Measurements from ENCODE around the gene PARVA.
"Not testable (repeated sequence)": the region's sequence is repeated elsewhere in the genome, so short reads cannot be mapped to it uniquely, and the experiment has no call there.

PARVA gene

DNA sequence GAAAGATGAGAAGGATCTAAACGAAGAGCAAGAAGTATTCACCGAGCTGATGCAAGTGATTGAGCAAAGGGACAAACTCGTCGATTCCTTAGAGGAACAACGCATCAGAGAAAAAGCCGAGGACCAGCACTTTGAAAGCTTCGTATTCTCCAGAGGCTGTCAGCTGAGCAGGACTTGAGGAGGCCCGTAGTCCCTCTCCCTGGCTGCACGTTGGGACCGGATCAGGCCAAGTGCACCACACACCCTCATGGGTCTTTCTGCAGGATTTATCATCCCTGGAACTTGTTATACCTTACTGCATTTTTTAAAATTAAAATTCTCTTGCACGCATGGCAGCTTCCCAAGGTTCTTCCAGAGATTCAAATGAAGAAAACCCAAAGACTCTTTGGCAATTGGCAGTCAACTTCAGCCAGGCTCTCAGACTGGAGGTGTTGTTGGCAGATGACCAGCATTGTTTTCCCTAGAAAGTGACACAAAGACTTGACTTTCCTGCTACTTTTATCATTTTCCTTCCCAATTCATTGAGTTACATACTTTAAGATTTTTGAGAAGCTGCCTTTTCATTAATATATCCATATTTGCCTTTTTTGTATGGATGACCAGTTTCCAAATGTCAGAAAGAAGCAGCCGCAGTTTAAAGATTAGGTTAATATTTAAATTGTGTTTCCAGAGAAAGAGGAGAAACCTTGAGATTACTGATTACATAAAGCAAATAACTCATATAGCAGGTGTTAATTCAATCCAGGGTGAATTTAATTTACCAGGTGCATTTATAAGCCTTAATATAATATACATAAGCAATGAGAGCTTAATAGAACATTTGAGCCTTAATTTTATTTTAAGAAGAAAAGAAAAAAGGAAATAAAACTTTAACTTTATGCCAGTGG is 18.8 kb upstream of the PARVA start:
- Histone ChIP-seq H3K27ac (ENCODE audit: low read depth, low read length) (no peak overlapping the region), H3K4me1 (ENCODE audit: control insufficient read depth, insufficient read depth, low read length) (peaks cover 4% of the 10 kb centered on the region), H3K9ac (ENCODE audit: low read length) (no peak overlapping the region), H3K36me3 (ENCODE audit: control insufficient read depth, insufficient read depth, low read length) (no peaks in the 10 kb centered on the region), H3K27me3 (ENCODE audit: control insufficient read depth, insufficient read depth, low read length) (no peaks in the 10 kb centered on the region), H3K4me3 (ENCODE audit: low read length) (no peak overlapping the region)

DNA sequence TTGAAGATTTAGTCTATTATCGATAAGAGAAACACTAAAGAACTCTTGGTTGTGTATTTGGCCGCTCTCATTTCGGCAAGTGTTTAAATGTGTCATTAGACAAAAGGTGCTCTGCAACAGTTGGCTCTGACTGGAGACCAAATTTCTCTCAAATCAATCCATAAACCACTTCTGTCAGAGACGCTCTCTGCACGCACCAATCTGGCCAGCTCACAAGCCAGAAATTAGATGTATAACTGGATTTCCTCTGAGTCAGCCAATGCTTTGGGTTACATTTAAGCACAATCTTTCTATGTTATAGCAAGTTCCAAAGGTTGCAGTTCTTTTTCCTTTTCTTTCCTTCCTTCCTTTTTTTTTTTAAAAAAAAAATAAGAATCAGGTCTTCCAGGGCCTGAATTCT is 17.6 kb upstream of the PARVA start:
- Histone ChIP-seq H3K4me1 (ENCODE audit: control insufficient read depth, insufficient read depth, low read length) (peaks cover 4% of the 10 kb centered on the region), H3K4me3 (ENCODE audit: low read length) (no peak overlapping the region), H3K27me3 (ENCODE audit: control insufficient read depth, insufficient read depth, low read length) (no peaks in the 10 kb centered on the region), H3K36me3 (ENCODE audit: control insufficient read depth, insufficient read depth, low read length) (no peaks in the 10 kb centered on the region), H3K27ac (ENCODE audit: low read depth, low read length) (no peak overlapping the region), H3K9ac (ENCODE audit: low read length) (no peak overlapping the region)

DNA sequence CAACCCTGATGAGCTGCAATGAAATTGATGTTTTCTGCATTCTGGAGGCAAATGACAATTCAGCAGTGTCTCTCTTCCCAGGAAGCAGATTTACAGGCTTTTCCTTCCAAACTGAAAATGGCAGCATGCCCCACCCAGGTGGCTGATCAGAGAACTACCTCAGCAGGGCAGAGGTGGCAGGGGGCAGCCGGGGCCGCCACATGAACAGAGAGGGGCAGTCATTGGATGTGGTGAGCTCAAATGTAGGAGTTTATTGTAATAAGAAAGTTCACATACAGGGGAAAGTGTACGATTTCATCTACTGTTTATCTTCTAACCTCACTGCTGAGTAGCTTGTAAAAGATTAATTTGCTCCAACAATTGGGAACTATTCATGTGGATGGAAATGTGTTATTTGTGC is 15.7 kb upstream of the PARVA start:
- Histone ChIP-seq H3K27ac (ENCODE audit: low read depth, low read length) (peak overlapping the region; percentile 43), H3K4me3 (ENCODE audit: low read length) (no peak overlapping the region)

DNA sequence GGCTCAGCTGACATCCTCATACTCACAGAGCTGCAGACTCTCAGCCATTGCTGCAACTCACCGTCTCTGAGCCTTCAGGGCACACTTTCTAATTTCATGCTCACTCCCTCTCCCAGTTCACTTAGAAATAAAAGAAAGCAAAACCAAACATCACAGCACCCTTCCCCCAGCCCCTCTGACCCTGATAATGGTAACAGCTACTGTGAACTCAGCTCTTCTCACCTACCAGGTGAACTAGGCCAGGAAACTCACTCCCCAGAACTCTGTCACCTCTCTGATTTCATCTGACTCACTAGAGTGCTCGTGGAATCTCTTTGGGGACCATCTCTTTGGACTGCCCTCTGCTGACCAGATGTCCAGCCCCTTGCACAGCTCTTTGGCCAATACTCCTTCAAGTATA is 14.5 kb upstream of the PARVA start:
- Histone ChIP-seq H3K27me3 (ENCODE audit: control insufficient read depth, insufficient read depth, low read length) (no peaks in the 10 kb centered on the region), H3K4me3 (ENCODE audit: low read length) (no peak overlapping the region), H3K36me3 (ENCODE audit: control insufficient read depth, insufficient read depth, low read length) (no peaks in the 10 kb centered on the region), H3K27ac (ENCODE audit: low read depth, low read length) (no peak overlapping the region), H3K9ac (ENCODE audit: low read length) (no peak overlapping the region), H3K4me1 (ENCODE audit: control insufficient read depth, insufficient read depth, low read length) (peaks cover 6% of the 10 kb centered on the region)

More for the DNA sequence above, 15.7 kb upstream of the PARVA start:
- Histone ChIP-seq H3K27me3 (ENCODE audit: control insufficient read depth, insufficient read depth, low read length) (no peaks in the 10 kb centered on the region), H3K4me1 (ENCODE audit: control insufficient read depth, insufficient read depth, low read length) (peaks cover 6% of the 10 kb centered on the region), H3K9ac (ENCODE audit: low read length) (no peak overlapping the region), H3K36me3 (ENCODE audit: control insufficient read depth, insufficient read depth, low read length) (no peaks in the 10 kb centered on the region)

DNA sequence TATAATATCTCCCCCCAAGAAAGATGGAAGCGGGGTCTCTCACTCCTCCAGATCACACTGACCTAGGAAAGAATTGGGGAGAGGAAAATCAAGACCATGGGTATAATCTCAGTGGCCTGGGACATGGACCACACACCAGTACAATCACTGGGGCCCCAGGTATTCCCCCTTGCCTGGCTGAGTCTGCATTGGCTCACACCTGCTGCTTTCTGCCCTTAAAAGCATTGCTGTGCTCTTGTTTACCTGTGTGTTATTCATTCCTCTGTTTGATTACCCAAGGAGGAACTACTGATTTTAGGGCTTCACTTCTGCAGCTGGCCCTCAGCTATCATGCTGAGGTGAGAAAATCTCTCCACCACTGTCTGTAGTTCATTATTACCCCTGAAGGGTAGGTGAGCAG is 14.0 kb upstream of the PARVA start:
- H3K27ac ChIP-seq (ENCODE audit: low read depth, low read length) = no peak overlapping the region
- no peaks in the 10 kb centered on the region for H3K27me3 ChIP-seq (ENCODE audit: control insufficient read depth, insufficient read depth, low read length)
- H3K4me1 ChIP-seq (ENCODE audit: control insufficient read depth, insufficient read depth, low read length) = peaks cover 6% of the 10 kb centered on the region
- no peak overlapping the region for H3K4me3 ChIP-seq (ENCODE audit: low read length)
- H3K36me3 ChIP-seq (ENCODE audit: control insufficient read depth, insufficient read depth, low read length) = no peaks in the 10 kb centered on the region
- no peak overlapping the region for H3K9ac ChIP-seq (ENCODE audit: low read length)

DNA sequence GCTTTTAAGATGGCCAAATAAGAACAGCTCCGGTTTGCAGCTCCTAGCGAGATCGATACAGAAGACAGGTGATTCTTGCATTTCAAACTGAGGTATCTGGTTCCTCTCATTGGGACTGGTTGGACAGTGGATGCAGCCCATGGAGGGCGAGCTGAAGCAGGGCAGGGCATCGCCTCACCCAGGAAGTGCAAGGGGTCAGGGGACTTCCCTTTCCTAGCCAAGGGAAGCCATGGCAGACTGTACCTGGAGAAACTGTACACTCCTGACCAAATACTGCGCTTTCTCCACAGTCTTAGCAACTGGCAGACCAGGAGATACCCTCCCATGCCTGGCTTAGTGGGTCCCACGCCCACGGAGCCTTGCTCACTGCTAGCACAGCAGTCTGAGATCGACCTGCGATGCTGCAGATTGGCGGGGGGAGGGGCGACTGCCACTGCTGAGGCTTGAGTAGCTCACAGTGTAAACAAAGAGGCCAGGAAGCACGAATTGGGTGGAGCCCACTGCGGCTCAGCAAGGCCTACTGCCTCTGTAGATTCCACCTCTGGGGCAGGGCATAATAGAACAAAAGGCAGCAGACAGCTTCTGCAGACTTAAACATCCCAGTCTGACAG is 11.3 kb upstream of the PARVA start:
- peak overlapping the region; percentile 46 for H3K4me3 ChIP-seq (ENCODE audit: low read length)
- not testable (repeated sequence) for H3K27ac ChIP-seq (ENCODE audit: low read depth, low read length); H3K27me3 ChIP-seq (ENCODE audit: control insufficient read depth, insufficient read depth, low read length); H3K9ac ChIP-seq (ENCODE audit: low read length); H3K4me1 ChIP-seq (ENCODE audit: control insufficient read depth, insufficient read depth, low read length); H3K36me3 ChIP-seq (ENCODE audit: control insufficient read depth, insufficient read depth, low read length)

DNA sequence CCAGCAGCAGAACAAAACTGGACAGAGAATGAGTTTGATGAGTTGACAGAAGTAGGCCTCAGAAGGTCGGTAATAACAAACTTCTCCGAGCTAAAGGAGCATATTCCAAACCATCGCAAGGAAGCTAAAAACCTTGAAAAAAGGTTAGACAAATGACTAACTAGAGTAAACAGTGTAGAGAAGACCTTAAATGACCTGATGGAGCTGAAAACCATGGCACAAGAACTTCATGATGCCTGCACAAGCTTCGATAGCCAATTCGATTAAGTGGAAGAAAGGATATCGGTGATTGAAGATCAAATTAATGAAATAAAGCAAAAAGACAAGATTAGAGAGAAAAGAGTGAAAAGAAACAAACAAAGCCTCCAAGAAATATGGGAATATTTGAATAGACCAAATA is 10.3 kb upstream of the PARVA start:
- not testable (repeated sequence) for H3K27me3 ChIP-seq (ENCODE audit: control insufficient read depth, insufficient read depth, low read length); H3K4me3 ChIP-seq (ENCODE audit: low read length); H3K27ac ChIP-seq (ENCODE audit: low read depth, low read length); H3K4me1 ChIP-seq (ENCODE audit: control insufficient read depth, insufficient read depth, low read length); H3K9ac ChIP-seq (ENCODE audit: low read length); H3K36me3 ChIP-seq (ENCODE audit: control insufficient read depth, insufficient read depth, low read length)

DNA sequence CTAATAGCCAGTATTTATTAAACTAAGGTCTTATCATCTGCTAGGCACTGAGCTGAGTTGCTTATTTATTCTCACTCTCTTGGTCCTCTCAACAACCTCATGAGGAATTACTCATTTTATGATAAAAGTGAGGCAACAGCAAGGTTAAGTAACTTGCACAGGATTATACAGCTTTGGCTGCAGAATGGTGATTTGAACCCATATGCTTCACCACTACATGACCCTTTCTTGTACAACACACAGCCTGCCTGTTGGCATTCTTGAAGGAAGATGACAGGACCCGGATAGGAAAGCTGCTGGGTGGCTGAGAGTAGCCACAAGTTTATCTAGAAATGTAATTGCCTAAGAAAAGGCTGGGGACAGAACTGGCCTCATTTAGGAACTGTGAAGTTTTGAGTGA is 5.3 kb upstream of the PARVA start:
- Histone ChIP-seq H3K27me3 (ENCODE audit: control insufficient read depth, insufficient read depth, low read length) (no peaks in the 10 kb centered on the region), H3K36me3 (ENCODE audit: control insufficient read depth, insufficient read depth, low read length) (no peaks in the 10 kb centered on the region), H3K27ac (ENCODE audit: low read depth, low read length) (no peak overlapping the region), H3K4me1 (ENCODE audit: control insufficient read depth, insufficient read depth, low read length) (peaks cover 7% of the 10 kb centered on the region), H3K9ac (ENCODE audit: low read length) (no peak overlapping the region), H3K4me3 (ENCODE audit: low read length) (no peak overlapping the region)

DNA sequence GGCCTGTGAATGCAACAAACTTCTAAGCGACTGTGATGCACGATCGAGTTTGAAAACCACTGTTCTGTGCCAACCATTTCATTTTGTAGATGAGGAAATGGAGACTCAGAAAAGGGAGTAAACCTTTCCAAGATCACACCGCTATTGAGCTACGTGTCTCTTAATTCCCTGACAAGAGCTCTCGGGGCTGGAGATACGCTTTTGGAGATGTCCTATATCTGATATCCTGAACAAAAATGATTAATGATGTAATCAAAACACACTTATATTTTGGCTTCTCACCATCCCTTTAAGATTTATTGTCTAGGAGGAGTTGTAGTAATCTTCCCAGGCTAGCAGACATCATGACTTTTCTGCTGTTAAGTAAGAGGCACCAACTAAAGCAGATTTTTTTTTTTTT is 1.7 kb upstream of the PARVA start:
- H3K4me1 ChIP-seq (ENCODE audit: control insufficient read depth, insufficient read depth, low read length) = peaks cover 19% of the 10 kb centered on the region
- H3K4me3 ChIP-seq (ENCODE audit: low read length) = no peak overlapping the region
- H3K27me3 ChIP-seq (ENCODE audit: control insufficient read depth, insufficient read depth, low read length) = no peaks in the 10 kb centered on the region
- H3K36me3 ChIP-seq (ENCODE audit: control insufficient read depth, insufficient read depth, low read length) = no peaks in the 10 kb centered on the region
- H3K9ac ChIP-seq (ENCODE audit: low read length) = no peak overlapping the region
- peak overlapping the region; percentile 98 for H3K27ac ChIP-seq (ENCODE audit: low read depth, low read length)

DNA sequence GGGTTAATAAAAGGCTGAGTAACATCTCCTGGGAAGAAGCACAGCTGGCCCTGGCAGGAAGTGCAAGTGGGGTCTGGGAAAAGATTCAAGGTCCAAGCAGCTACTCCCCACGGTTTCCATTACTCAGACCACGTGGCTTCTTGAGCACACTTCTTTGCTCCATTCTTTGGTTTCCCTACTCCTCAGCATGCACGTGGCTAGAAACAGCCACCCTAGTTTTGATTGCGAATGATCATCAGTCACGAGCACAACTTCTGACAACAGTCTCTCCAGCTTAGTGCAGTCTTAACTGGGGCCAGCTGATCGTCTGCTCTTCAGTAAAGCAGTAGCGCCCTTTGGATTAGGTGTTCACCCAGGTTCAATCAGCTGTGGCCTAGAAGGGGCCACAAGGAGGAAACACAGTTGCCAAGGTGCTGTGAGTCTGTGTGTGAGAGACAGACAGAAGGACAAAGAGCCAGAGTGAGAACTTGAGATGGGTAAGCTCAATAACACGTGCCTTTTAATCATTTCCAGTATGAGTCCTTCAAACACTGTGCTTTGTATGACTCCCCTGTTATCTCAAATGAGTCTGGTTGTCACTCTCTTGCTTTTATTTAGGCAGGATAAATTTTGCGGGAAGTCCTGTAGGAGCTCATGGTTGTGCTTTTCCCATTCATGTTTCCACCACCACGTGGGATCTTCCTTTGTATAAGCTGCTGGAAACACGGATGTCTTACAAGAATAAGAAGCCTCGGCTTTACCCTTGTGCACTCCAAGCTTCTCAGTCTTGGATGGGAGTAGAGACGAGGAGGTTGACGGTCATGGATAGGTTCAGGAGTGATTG is 901 bp upstream of the PARVA start:
- H3K27me3 ChIP-seq (ENCODE audit: control insufficient read depth, insufficient read depth, low read length) = no peaks in the 10 kb centered on the region
- peak overlapping the region; percentile 98 for H3K27ac ChIP-seq (ENCODE audit: low read depth, low read length)
- no peak overlapping the region for H3K9ac ChIP-seq (ENCODE audit: low read length)
- H3K4me1 ChIP-seq (ENCODE audit: control insufficient read depth, insufficient read depth, low read length) = peaks cover 23% of the 10 kb centered on the region
- peak overlapping the region; percentile 81 for H3K4me3 ChIP-seq (ENCODE audit: low read length)
- no peaks in the 10 kb centered on the region for H3K36me3 ChIP-seq (ENCODE audit: control insufficient read depth, insufficient read depth, low read length)

DNA sequence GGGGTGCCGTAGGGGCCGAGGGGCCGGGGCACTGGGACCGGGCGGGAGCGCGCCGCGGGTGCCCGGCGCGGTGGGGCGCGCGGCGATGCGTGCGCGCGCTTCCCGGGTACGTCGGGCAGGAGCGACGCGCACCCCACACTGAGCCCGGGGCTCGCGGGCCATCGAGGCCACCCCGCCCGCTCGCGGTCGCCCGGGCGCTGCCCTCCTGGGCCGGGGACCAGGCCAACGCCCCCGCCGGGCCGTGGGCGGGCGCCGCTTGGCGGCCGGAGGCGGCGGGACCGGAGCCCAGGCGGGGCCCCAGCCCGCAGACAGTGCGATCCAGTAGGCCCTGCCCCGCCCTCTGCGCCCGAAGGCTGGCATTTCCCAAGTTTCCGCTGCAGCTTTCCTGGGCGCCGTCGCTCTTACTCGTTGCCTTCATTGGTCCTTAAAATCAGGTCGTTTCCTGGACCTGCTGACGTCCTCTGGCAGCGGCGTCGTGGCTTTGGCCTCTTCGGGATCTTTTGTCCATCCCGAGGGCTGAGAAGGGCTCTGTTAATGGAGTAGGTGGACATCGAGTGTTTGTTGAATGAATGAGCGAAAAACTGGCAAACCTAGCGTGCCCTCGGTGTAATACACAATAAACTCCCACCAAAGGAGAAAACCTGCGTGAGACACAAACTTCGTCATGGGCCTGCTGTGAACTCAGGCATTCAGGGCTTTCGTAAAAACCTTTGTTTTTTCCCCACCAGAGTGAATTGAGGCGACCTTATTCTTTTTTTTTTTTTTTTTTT is 638 bp downstream of the PARVA start:
- H3K36me3 ChIP-seq (ENCODE audit: control insufficient read depth, insufficient read depth, low read length) = no peaks in the 10 kb centered on the region
- H3K4me1 ChIP-seq (ENCODE audit: control insufficient read depth, insufficient read depth, low read length) = peaks cover 29% of the 10 kb centered on the region
- no peaks in the 10 kb centered on the region for H3K27me3 ChIP-seq (ENCODE audit: control insufficient read depth, insufficient read depth, low read length)

More for the DNA sequence above, 638 bp downstream of the PARVA start:
- H3K27ac ChIP-seq (ENCODE audit: low read depth, low read length) = peak overlapping the region; percentile 98
- H3K9ac ChIP-seq (ENCODE audit: low read length) = peak overlapping the region; percentile 61
- H3K4me3 ChIP-seq (ENCODE audit: low read length) = peak overlapping the region; percentile 81
